Hepatocyte (in vitro differentiated cells): ENCODE results near the gene CSMD2.

ENCODE experiments used
- CTCF ChIP-seq: fragments of 200-600 bp; sonication (generic); IDR thresholded peaks from 2 replicates; pipeline ENCODE4 v1.5.1; 2016; ENCODE audit warnings: antibody characterized with exemption, mild to moderate bottlenecking; ENCODE audit not compliant: poor library complexity
- EZH2 ChIP-seq: fragments of 200-600 bp; sonication (generic); IDR thresholded peaks from 2 replicates; pipeline ENCODE4 v1.6.1; 2016; ENCODE audit warnings: antibody characterized with exemption, mild to moderate bottlenecking, borderline replicate concordance
- EZH2phosphoT487 ChIP-seq: fragments of 200-600 bp; sonication (generic); IDR thresholded peaks from one replicate; pipeline ENCODE4 v1.6.1; 2018; ENCODE audit warnings: antibody characterized with exemption, mild to moderate bottlenecking, low read depth, moderate library complexity; ENCODE audit not compliant: unreplicated experiment, severe bottlenecking

- no peak for TF ChIP-seq CTCF
- TF ChIP-seq EZH2, result no peak
- TF ChIP-seq EZH2phosphoT487, result no peak
These were observed 507.2 kb downstream of the CSMD2 start for GRCh38 chr1:33657833-33658232.
